HG03097 (cell line): ENCODE results near the gene HCN2.

Experiments used
- ATAC-seq: cut with Tn5 transposase; IDR thresholded peaks from one replicate; pipeline ENCODE4 v1.9.1; 2021; ENCODE audit not compliant: unreplicated experiment, low FRiP score

The HCN2 gene

DNA sequence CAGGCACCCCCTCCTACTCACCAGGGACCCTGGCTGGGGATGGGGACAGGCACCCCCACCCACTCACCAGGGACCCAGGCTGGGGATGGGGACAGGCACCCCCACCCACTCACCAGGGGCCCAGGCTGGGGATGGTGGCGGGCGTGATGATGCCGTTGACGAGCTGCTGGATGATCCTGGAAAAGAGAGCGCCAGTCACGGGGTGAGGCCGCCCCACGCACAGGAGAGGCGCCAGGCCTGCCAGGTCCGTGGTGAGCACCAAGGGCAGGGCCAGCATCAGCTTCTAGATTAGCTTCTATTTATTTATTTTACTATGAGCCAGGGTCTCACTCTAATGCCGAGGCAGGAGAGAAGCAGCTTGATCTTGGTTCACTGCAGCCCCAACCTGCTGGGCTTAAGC is 60.4 kb downstream of the HCN2 start:
- no peak for ATAC-seq

GRCh38 chr19:651114-651818 is 61.6 kb downstream of the HCN2 start:
- no peak for ATAC-seq

DNA sequence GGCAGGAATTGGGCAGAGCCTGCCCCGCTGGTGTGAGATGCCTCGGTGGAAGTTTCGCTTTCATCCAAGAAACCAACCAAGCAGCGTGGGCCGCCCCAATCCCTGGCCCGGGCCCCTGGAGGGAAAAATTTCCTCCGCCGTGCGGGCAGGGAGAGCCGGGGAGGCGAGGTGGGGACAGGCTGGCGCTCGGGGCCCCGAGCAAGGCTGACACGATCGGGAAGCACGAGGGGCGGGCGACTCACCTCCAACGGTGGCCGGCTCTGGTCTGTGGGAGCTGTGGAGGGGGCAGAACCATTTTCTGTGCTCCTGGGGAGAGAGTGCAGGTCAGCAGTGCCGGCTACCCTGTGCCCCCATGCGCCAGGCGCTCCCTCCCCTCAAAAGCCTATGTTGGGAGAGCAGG is 62.3 kb downstream of the HCN2 start:
- no peak for ATAC-seq

DNA sequence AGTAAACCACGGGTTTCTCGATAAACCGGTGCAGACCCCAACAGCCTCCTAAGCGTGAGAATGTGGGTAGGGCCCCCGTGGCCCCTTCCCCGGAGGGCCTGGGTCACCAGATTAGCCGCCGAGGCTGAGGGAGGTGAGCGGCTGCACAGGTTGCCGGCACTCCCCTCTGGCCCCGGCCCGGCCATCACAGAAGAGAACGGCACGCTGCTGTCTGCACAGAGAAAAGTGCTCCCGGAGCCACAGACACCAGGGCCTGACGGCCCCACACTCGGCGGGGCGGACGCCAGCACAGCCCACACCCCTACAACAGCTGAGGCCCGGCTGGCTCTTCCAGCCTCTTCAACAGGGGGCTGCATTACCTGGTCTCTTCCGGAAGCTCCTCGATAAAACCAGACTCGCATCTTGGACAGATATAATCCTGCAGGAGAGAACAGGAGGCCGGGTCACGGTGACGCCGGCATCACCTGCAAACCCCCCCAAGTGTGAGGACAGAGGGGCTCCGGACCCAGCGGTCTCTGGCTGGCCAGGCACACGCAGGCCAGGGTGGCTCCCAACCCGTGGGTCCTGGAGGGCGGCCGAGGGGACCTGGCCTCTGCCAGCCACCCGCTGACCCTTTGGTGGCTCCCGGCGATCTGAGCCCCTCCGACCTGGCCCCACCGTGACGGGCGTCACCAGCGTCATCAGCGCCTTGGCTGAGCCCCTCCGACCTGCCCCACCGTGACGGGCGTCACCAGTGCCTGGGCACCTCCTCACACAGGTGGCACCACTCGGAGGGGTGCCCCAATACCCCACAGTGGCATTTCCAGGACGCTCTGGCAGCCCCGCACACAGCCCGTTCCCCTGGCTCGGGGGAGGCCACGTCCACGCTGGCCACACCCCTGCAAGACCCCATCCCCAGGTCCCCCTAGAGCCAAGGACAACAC is 63.0 kb downstream of the HCN2 start:
- ATAC-seq = no peak

DNA sequence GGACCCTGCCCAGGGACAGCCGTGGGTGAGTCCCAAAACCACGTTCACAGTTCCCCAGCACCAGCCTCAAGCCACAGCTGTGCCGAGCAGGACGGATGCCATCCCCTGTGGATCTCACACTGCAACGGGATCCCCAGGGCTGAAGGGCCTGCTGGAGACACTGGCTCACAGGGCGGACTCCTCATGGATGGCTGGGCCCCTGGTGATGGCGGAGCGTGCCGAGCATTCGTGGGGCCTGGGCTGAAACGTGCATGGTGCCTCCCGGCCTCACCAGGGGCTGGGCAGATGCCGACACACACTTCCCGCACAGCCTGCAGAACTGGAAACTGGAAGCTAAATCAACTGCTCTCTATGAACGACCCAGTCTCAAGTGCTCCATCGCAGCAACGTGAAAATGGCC is 63.7 kb downstream of the HCN2 start:
- no peak for ATAC-seq

DNA sequence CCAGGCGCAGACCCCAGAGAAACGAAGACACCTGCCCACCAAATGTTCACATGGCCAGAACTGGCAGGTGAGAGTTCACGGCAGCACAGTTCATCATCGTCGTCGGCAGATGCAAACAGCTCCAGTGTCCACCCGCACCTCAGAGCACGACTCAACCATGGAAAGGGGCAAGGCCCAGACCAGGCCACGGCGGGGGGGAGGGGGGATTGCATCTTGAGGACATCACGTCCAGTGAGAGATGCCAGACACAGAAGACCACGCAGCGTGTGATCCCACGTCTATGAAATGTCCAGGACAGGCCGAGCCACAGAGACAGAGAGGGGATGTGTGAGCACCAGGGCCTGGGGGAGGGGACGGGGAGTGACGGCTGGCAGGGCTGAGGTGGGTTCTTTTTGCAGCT is 66.0 kb downstream of the HCN2 start:
- ATAC-seq = no peak

GRCh38 chr19:656751-657559 is 67.3 kb downstream of the HCN2 start:
- ATAC-seq = no peak

GRCh38 chr19:657611-658010 is 67.9 kb downstream of the HCN2 start:
- no peak for ATAC-seq

- no peak for ATAC-seq
Measured at GRCh38 chr19:658059-658839, 68.6 kb downstream of the HCN2 start.

DNA sequence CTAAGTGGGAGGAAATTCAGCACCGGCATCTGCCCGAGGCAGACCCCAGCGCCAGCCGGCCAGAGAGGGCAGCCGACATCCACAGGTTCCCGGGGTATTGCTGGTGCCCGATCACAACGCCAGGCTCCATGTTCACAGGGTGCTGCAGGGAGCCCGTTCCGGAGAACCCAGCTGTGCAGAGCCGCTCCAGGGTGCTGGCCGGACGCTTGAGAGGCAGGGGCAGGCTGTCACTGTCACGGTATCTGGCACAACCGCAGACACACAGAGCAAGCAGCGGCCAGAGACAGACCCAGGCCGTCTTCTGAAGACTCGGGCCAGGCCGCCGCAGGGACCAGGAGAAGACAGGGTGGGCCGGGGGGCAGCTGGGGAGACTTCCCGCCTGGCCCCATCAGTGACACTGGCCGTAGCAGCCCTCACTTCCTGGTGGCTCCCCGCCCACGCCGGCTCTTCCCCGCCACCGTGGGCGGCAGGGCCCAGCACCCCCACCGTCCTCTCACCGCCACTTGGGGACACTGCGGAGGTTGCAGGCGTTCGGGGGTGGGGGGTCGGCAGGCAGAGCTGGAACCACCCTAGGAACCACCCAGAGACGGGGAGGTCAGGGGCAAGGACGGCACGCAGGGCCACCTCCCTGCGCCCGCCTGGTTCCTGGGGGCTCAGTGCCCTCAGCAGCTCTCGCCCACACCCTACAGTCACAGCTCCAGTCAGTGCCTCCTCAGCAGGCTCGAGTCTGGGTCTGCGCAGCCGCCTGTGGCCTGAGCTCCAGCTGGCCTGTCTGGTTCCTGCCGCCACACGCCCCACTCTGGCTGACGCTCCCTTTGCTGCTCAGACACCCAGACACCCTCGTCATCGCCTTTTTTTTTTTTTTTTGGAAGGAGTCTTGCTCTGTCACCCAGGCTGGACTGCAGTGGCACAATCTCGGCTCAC is 69.5 kb downstream of the HCN2 start:
- no peak for ATAC-seq

- no peak for ATAC-seq
Measured at GRCh38 chr19:660793-661426, 71.2 kb downstream of the HCN2 start.

- ATAC-seq = no peak
Measured at GRCh38 chr19:661427-662196, 71.9 kb downstream of the HCN2 start.

DNA sequence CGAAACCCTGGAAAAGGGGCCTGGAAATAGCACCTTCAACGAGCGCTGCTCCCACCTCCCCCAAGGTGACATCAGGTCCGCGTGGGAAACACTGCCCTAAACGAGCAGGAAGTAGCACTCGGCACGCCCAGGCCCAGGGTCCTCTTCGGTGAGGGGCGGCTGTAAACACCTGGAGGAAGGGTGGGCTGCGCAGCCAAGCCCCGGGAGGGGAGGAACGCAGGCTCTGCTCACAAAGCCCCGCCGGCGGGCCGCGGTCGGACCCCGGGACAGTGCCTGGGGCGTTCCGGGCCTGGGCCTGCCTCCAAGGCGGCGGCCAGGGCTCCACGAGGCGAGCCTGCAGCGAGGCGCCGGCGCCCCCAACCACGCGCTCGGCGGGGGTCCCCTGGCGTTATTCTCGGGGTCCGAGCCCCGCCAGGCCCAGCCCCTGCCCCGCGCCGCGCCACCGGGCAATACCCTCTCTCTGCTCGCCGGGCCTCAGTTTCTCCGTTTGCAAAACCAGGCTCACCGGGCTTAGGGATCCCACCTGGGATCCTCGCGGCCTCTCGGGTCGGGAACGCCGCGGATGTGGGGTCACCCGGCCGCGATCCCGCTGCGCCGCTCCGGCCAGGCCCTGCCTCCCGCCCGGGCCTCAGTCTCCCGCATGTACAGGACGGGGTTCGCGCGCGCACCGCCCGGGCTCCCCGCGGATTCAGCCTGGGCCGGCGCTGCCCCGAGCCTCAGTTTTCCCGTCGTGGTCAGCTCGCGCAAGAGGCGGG is 72.7 kb downstream of the HCN2 start:
- no peak for ATAC-seq

DNA sequence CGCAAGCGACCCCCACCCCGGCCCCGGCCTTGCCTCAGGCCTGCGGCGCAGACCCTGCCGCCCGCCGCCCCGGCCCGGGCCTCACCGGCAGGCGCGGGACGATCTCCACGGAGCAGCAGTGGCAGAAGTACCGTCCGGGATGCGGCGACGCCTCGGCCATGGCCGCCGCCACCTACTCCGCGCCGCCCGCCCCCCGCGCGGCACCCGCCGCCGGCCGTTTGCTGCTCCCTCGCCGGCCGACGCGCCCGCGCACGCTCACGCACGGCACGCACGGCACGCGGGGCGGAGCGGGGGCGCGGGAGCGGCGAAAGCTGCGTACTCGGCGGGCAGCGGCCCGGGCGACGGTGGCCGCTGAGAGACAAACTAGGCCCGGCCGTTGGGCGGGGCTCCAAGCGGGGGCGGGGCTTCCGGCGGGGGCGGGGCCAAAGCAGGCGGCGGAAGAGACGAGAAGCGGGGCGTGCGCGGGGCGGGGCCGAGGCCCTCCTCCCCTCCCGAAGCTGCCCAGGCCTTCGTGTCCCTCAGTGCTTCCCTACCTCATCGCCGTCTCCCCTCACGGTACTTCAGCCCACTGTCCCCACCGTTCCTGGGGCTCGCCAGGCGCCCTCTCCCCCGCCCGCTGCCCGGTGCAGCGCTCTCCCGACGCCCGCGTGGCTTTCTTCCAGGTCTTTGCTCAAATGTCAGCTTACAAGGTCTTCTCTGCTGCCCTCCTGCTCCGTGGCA is 73.4 kb downstream of the HCN2 start, which contains the start of gene RNF126:
RNF126 (minus strand) TSS at position 253 of the 720 bp plus-strand sequence; CDS start at position 160, 93 bp downstream.
- ATAC-seq = peak; percentile 55

GRCh38 chr19:663682-664117 is 74.0 kb downstream of the HCN2 start:
- peak; percentile 3 for ATAC-seq

DNA sequence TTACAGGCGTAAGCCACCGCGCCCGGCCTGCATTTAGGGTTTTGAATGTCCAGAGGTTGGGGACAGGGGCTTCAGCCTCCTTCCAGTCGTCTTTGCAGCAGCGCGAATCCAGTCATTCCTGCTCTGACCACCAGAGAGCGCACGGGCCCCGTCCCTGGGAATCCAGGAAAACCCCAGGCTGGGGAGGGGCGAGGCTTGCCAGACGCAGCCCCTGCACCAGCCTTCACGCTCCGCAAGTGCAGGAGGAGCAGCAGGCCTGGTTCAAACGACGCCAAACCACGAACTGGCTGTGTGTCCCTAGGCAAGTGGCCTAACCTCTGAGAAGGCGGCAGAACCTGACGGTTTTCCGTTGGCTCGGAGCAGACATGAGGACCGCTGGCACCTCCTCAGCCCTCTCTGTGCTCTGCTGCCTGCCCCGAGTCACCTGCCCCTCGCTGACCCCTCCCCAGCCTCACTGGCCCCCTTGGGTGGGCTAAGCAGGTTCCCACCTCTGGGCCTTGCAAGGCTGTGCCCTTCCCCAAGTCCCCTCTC is 75.3 kb downstream of the HCN2 start:
- ATAC-seq = no peak
